Loucy (cell line): ENCODE results near the gene PCSK9.

Experiments
- H2AFZ ChIP-seq: fragments of 200-600 bp; sonication (generic); 2 replicates; pipeline ENCODE4 v1.6.0; 2016; ENCODE audit warnings: antibody characterized with exemption, mild to moderate bottlenecking, low read length, moderate library complexity
- H3F3A ChIP-seq: fragments of 200-600 bp; 2 replicates; pipeline ENCODE4 v1.6.0; 2016; ENCODE audit warnings: antibody characterized with exemption, low read depth, mild to moderate bottlenecking
- H3K27me3 ChIP-seq: fragments of 200-600 bp; sonication (generic); 2 replicates; pipeline ENCODE4 v1.6.1; 2014; ENCODE audit warnings: low read length, mild to moderate bottlenecking; ENCODE audit not compliant: insufficient read depth, poor library complexity, severe bottlenecking
- H3K36me3 ChIP-seq: fragments of 200-600 bp; sonication (generic); 2 replicates; pipeline ENCODE4 v1.6.1; 2016; ENCODE audit warnings: low read length; ENCODE audit not compliant: insufficient read depth
- H3K4me1 ChIP-seq: fragments of 200-600 bp; sonication (generic); 2 replicates; pipeline ENCODE4 v1.5.1; 2014; ENCODE audit warnings: low read length, mild to moderate bottlenecking; ENCODE audit not compliant: insufficient read depth, poor library complexity, severe bottlenecking
- H3K4me2 ChIP-seq: fragments of 200-600 bp; sonication (generic); 2 replicates; pipeline ENCODE4 v1.6.0; 2014; ENCODE audit warnings: antibody characterized with exemption, low read length, low read depth, mild to moderate bottlenecking; ENCODE audit not compliant: poor library complexity, severe bottlenecking
- H3K4me3 ChIP-seq: fragments of 200-600 bp; sonication (generic); 2 replicates; pipeline ENCODE4 v1.5.1; 2014; ENCODE audit warnings: low read length, mild to moderate bottlenecking, mixed read lengths; ENCODE audit not compliant: poor library complexity, severe bottlenecking
- H3K79me2 ChIP-seq: fragments of 200-600 bp; sonication (generic); 2 replicates; pipeline ENCODE4 v1.6.1; 2014; ENCODE audit warnings: low read length; ENCODE audit not compliant: insufficient read depth
- H3K9ac ChIP-seq: fragments of 200-600 bp; sonication (generic); 2 replicates; pipeline ENCODE4 v1.6.0; 2014; ENCODE audit warnings: mild to moderate bottlenecking, low read depth, low read length, moderate library complexity; ENCODE audit not compliant: poor library complexity, severe bottlenecking
- H3K9me2 ChIP-seq: fragments of 200-600 bp; sonication (generic); replicated peaks from 2 replicates; pipeline ENCODE4 v1.6.1; 2016; ENCODE audit warnings: low read depth, low read length, mixed read lengths
- H3K9me3 ChIP-seq: fragments of 200-600 bp; sonication (generic); 2 replicates; pipeline ENCODE4 v1.6.1; 2014; ENCODE audit warnings: mild to moderate bottlenecking, antibody characterized with exemption, low read length, low read depth; ENCODE audit not compliant: insufficient read depth
- H4K20me1 ChIP-seq: fragments of 200-600 bp; sonication (generic); 2 replicates; pipeline ENCODE4 v1.6.0; 2014; ENCODE audit warnings: antibody characterized with exemption, low read length, mild to moderate bottlenecking; ENCODE audit not compliant: insufficient read depth, poor library complexity, severe bottlenecking
- EZH2phosphoT487 ChIP-seq: fragments of 200-600 bp; IDR thresholded peaks from 2 replicates; pipeline ENCODE4 v1.6.1; 2018; ENCODE audit warnings: antibody characterized with exemption, mild to moderate bottlenecking, moderate library complexity, borderline replicate concordance
- TF ChIP-seq, protein P1 (sequence below): fragments of 200-600 bp; sonication (generic); conservative IDR thresholded peaks from 2 replicates; pipeline ENCODE4 v1.5.1; 2014; ENCODE audit warnings: mild to moderate bottlenecking, antibody characterized with exemption, low read length

The PCSK9 gene

DNA sequence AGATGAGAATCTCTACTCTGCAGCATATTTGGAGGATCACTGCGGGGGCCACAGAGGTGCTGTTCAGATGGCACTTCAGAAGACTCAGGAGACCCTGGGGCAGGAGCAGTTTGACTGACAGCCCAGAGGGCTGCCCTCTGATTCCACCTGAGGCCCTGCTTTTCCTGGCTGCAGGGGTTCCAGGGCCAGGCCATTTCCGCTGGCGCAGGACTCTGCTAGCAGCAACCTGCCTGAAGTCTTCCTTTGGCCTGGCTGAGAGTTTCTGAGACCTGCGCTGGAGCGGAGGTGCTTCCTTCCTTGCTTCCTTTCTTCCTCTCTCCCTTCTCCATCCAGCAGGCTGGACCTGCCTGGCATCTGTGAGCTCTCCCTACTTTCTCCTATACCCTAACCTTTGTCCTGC, 11.8 kb downstream of the PCSK9 start:
- Histone ChIP-seq H3K4me3 (no peak overlapping the region), H4K20me1 (no peaks in the 10 kb centered on the region), H3K9me2 (no peaks in the 10 kb centered on the region), H3K79me2 (no peaks in the 10 kb centered on the region), H3F3A (no peaks in the 10 kb centered on the region), H2AFZ (no peak overlapping the region), H3K4me2 (no peak overlapping the region), H3K27me3 (no peaks in the 10 kb centered on the region), H3K9ac (no peak overlapping the region), H3K4me1 (no peaks in the 10 kb centered on the region), H3K9me3 (no peaks in the 10 kb centered on the region), H3K36me3 (no peaks in the 10 kb centered on the region)
- TF ChIP-seq, protein P1, sequence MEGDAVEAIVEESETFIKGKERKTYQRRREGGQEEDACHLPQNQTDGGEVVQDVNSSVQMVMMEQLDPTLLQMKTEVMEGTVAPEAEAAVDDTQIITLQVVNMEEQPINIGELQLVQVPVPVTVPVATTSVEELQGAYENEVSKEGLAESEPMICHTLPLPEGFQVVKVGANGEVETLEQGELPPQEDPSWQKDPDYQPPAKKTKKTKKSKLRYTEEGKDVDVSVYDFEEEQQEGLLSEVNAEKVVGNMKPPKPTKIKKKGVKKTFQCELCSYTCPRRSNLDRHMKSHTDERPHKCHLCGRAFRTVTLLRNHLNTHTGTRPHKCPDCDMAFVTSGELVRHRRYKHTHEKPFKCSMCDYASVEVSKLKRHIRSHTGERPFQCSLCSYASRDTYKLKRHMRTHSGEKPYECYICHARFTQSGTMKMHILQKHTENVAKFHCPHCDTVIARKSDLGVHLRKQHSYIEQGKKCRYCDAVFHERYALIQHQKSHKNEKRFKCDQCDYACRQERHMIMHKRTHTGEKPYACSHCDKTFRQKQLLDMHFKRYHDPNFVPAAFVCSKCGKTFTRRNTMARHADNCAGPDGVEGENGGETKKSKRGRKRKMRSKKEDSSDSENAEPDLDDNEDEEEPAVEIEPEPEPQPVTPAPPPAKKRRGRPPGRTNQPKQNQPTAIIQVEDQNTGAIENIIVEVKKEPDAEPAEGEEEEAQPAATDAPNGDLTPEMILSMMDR, result no peak
- no peak for TF ChIP-seq EZH2phosphoT487

DNA sequence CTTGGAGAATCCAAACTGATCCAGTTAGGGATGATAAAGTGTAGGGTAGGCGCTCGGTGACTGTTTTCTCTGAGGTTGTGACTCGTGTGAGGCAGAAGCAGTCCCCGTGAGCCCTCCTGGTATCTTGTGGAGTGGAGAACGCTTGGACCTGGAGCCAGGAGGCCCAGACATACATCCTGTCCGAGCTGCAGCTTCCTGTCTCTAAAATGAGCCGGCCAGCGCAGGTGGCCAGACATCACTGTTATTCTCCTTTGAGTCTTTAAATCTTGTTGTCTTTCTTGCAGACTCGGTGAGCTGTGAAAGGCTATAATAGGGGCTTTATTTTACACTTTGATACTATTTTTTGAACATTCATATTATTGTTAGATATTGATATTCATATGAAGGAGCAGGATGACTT, 12.3 kb downstream of the PCSK9 start:
- no peaks in the 10 kb centered on the region for H3K36me3 ChIP-seq

DNA sequence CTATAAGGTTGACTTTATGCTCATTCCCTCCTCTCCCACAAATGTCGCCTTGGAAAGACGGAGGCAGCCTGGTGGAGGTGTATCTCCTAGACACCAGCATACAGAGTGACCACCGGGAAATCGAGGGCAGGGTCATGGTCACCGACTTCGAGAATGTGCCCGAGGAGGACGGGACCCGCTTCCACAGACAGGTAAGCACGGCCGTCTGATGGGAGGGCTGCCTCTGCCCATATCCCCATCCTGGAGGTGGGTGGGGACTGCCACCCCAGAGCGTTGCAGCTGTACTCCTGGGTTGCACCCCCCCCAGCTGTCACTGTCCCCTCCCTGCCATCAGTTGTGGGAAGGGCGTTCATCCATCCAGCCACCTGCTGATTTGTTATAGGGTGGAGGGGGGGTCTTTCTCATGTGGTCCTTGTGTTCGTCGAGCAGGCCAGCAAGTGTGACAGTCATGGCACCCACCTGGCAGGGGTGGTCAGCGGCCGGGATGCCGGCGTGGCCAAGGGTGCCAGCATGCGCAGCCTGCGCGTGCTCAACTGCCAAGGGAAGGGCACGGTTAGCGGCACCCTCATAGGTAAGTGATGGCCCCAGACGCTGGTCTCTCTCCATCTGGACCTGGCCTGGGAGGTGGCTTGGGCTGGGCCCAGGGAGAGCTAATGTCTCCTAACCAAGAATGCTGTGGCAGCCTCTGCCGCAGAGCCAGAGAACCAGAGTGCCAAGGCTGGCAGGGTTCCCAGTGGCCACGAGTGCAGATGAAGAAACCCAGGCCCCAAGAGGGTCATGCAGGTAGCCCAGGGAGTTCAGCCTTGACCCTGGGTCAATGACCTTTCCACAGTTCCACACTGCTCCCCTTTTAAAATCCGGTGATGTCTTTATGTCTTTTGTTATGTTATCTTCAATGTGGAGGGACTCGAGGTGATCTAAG, 13.1 kb downstream of the PCSK9 start:
- no peaks in the 10 kb centered on the region for H3K27me3 ChIP-seq
- H3K36me3 ChIP-seq, result no peaks in the 10 kb centered on the region
- H3K9me2 ChIP-seq, result no peaks in the 10 kb centered on the region
- H3K4me3 ChIP-seq, result no peak overlapping the region
- no peak overlapping the region for H2AFZ ChIP-seq
- H3K9ac ChIP-seq, result no peak overlapping the region
- no peaks in the 10 kb centered on the region for H3K9me3 ChIP-seq
- no peak overlapping the region for H3K4me2 ChIP-seq
- TF ChIP-seq EZH2phosphoT487, result no peak
- TF ChIP-seq, protein P1, result no peak
- H4K20me1 ChIP-seq, result no peaks in the 10 kb centered on the region
- no peaks in the 10 kb centered on the region for H3K4me1 ChIP-seq
- H3F3A ChIP-seq, result no peaks in the 10 kb centered on the region
- H3K79me2 ChIP-seq, result no peaks in the 10 kb centered on the region

More for the DNA sequence above, 12.3 kb downstream of the PCSK9 start:
- Histone ChIP-seq H3K9me3 (no peaks in the 10 kb centered on the region), H3K79me2 (no peaks in the 10 kb centered on the region), H3K9me2 (no peaks in the 10 kb centered on the region), H3K9ac (no peak overlapping the region), H3F3A (no peaks in the 10 kb centered on the region), H3K4me1 (no peaks in the 10 kb centered on the region), H3K27me3 (no peaks in the 10 kb centered on the region), H3K4me2 (no peak overlapping the region), H4K20me1 (no peaks in the 10 kb centered on the region), H3K4me3 (no peak overlapping the region), H2AFZ (no peak overlapping the region)
- TF ChIP-seq, protein P1, result no peak
- no peak for TF ChIP-seq EZH2phosphoT487
